ENCODE data around the gene IQCB1. TPM values are rescaled to one million over a fixed set of nuclear protein-coding genes. Genes with fewer than 3 reads are reported as not detected.

IQCB1 gene
- total RNA-seq, 1 donor from 2014 or later = 52.4 TPM

DNA sequence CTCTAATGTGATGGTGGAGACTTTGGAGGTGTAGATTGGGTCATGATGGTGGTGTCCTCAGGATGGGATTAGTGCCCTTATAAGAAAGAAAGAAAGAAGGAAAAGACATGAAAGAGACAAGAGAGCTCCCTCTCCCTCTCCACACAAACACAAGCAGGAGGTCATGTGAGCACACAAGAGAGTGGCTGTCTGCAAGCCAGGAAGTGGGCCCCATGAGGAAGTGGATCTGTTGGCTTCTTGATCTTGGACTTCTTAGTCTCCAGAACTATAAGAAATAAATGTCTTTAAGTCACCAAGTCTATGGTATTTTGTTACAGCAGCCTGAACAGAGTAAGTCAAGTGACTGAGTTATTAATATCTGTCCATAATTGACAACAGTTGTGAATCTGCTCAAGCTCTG lies 17.1 kb downstream of the IQCB1 start:
- H3K4me3 Mint-ChIP-seq = no peak overlapping the region

DNA sequence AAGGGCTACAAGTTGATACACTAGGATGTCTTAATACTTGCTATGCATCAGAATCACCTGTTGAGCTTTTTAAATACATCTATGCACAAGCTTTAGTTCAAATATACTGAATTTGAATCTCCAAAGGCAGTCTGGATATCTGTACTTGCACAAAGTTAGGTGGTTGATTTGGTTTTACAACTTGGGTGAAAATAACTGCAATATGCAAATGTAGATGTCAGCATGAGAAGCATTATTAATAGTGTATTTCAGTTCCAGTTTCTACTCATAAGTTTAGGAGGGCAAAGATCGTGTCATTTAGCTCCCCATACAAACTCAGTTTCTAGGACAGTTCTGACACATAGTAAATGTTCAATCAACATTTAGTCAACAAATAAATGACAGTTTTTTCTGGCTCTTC lies 25.6 kb downstream of the IQCB1 start:
- no peaks in the 10 kb centered on the region for H3K9me3 Mint-ChIP-seq
- ChIA-PET POLR2A (interaction anchor here (1.1 to 3.3 kb wide), 8 partner anchors 9 to 148 kb away, joined by 3 to 25 read pairs (median 4); partner anchors contain the start of genes EAF2, GOLGB1, HCLS1 and IQCB1), CTCF (interaction anchor here (1.0 kb wide), 1 partner anchor 449 kb away, joined by 3 read pairs; no protein-coding TSS in a partner anchor)
- peak overlapping the region; percentile 72 for H3K4me3 Mint-ChIP-seq
- TF ChIP-seq, protein P1, sequence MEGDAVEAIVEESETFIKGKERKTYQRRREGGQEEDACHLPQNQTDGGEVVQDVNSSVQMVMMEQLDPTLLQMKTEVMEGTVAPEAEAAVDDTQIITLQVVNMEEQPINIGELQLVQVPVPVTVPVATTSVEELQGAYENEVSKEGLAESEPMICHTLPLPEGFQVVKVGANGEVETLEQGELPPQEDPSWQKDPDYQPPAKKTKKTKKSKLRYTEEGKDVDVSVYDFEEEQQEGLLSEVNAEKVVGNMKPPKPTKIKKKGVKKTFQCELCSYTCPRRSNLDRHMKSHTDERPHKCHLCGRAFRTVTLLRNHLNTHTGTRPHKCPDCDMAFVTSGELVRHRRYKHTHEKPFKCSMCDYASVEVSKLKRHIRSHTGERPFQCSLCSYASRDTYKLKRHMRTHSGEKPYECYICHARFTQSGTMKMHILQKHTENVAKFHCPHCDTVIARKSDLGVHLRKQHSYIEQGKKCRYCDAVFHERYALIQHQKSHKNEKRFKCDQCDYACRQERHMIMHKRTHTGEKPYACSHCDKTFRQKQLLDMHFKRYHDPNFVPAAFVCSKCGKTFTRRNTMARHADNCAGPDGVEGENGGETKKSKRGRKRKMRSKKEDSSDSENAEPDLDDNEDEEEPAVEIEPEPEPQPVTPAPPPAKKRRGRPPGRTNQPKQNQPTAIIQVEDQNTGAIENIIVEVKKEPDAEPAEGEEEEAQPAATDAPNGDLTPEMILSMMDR (IDR thresholded peaks at IDR 0.05) = no peak
- H3K27me3 Mint-ChIP-seq = no peaks in the 10 kb centered on the region
- DNase-seq (no peak), ATAC-seq (ENCODE audit: low read depth) (peak; percentile 89)
- H3K36me3 Mint-ChIP-seq (ENCODE audit: low read depth) = peaks cover 72% of the 10 kb centered on the region
- intact Hi-C loops (cut with micrococcal nuclease) = loop anchor here (1.0 to 2.0 kb wide), 6 partner anchors 9 to 60 kb away; partner anchors contain the start of genes EAF2, GOLGB1 and IQCB1
- peak overlapping the region; percentile 89 for H3K27ac Mint-ChIP-seq
- peaks cover 81% of the 10 kb centered on the region for H3K4me1 Mint-ChIP-seq

More for the DNA sequence above, 17.1 kb downstream of the IQCB1 start:
- Mint-ChIP-seq H3K27ac (peak overlapping the region; percentile 19), H3K27me3 (no peaks in the 10 kb centered on the region), H3K36me3 (ENCODE audit: low read depth) (peaks cover 84% of the 10 kb centered on the region), H3K4me1 (peaks cover 74% of the 10 kb centered on the region), H3K9me3 (peaks cover 18% of the 10 kb centered on the region)
- ChIA-PET POLR2A (interaction anchor here (0.9 to 1.6 kb wide), 2 partner anchors 9 to 11 kb away, joined by 3 to 5 read pairs; no protein-coding TSS in a partner anchor), CTCF (no interaction called here)
- intact Hi-C loops (cut with micrococcal nuclease) = loop anchor here (2.0 kb wide), 1 partner anchor 17 kb away; the partner anchor contains the start of genes EAF2 and IQCB1
- ATAC-seq (ENCODE audit: low read depth) = no peak
- TF ChIP-seq, protein P1 (IDR thresholded peaks at IDR 0.05) = no peak
- DNase-seq = no peak

DNA sequence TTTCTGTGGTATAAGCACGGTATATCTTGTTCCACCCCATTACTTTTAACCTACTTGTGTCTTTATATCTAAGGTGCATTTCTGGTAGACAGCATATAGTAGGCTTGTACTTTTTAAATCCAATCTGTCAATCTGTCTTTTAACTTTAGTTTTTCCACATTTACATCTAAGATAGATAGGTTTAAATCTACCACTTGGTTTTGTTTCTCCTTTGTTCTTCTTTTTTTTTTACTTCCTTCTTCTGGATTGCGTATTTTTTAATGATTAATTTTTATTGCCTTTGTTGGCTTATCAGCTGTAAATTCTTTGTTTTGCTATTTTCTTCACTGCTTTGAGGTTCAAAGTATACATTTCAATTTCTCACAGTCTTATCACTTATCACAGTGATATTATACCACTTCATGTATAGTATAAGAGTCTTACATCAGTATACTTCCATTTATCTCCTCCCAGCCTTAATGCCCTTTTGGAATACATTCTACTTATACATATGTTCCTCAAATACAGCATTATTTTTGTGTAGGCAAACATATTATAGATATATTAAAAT lies 31.0 kb downstream of the IQCB1 start:
- H3K27ac Mint-ChIP-seq = peak overlapping the region; percentile 84
- intact Hi-C loops (cut with micrococcal nuclease) = loop anchor here (1.0 kb wide), 1 partner anchor 10 kb away; no protein-coding TSS in a partner anchor
- H3K9me3 Mint-ChIP-seq = peaks cover 2% of the 10 kb centered on the region
- DNase-seq = no peak
- peaks cover 66% of the 10 kb centered on the region for H3K4me1 Mint-ChIP-seq
- TF ChIP-seq, protein P1 (IDR thresholded peaks at IDR 0.05) = no peak
- no peaks in the 10 kb centered on the region for H3K27me3 Mint-ChIP-seq
- ATAC-seq (ENCODE audit: low read depth) = peak; percentile 28
- H3K4me3 Mint-ChIP-seq = peak overlapping the region; percentile 64
- ChIA-PET POLR2A (no interaction called here), CTCF (no interaction called here)
- H3K36me3 Mint-ChIP-seq (ENCODE audit: low read depth) = peaks cover 57% of the 10 kb centered on the region

DNA sequence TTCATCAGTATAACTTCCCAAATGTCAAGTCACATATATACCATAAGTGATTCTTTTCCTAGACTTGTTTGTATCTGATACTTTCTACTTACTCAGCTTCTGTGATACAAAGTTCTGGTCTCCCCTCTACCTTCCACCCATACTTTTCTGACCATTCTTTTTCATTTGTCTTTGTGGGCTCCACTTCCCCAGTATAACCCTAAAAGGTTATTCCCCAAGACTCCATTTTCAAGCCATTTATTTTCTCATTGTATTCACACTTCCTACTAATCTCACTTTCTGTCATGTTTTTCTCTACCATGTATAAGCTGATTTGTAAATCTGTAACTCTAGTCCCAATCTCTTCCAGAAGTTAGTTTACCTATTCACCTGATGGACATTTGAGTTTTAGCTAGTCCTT lies 34.0 kb downstream of the IQCB1 start:
- DNase-seq (no peak), ATAC-seq (ENCODE audit: low read depth) (no peak)
- H3K4me3 Mint-ChIP-seq = no peak overlapping the region
- H3K27me3 Mint-ChIP-seq = no peaks in the 10 kb centered on the region
- intact Hi-C loops (cut with micrococcal nuclease) = loop anchor here (1.0 kb wide), 1 partner anchor 8 kb away; no protein-coding TSS in a partner anchor
- TF ChIP-seq, protein P1 (IDR thresholded peaks at IDR 0.05) = no peak
- H3K4me1 Mint-ChIP-seq = peaks cover 63% of the 10 kb centered on the region
- H3K27ac Mint-ChIP-seq = peak overlapping the region; percentile 16
- H3K36me3 Mint-ChIP-seq (ENCODE audit: low read depth) = peaks cover 56% of the 10 kb centered on the region
- ChIA-PET POLR2A (interaction anchor here (1.2 kb wide), 1 partner anchor 51 kb away, joined by 3 read pairs; the partner anchor contains the start of gene GOLGB1), CTCF (no interaction called here)
- H3K9me3 Mint-ChIP-seq = peaks cover 2% of the 10 kb centered on the region

DNA sequence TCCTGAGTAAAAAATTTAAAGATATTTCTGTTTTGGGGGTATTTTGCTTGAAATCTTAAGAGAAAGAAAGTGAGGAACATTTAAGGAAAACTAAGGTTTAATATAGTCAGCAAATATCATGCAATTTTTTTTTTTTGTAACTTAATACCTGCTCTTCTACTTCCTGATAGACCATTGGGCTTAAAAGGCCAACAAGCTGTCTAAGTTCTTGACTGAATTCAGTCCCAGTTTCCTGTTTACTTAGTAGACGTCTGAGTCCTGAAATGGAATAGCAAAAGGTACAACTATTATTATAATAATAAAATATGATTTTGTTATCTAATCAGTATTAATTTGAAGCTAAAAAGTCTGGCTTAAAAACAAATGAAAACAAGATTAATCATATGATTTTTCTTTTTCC lies 37.9 kb downstream of the IQCB1 start:
- Mint-ChIP-seq H3K27me3 (no peaks in the 10 kb centered on the region), H3K9me3 (peaks cover 2% of the 10 kb centered on the region), H3K4me1 (peaks cover 61% of the 10 kb centered on the region), H3K36me3 (ENCODE audit: low read depth) (peaks cover 42% of the 10 kb centered on the region), H3K27ac (peak overlapping the region; percentile 30), H3K4me3 (no peak overlapping the region)
- ATAC-seq (ENCODE audit: low read depth) = no peak
- TF ChIP-seq, protein P1 (IDR thresholded peaks at IDR 0.05) = no peak
- intact Hi-C loops (cut with micrococcal nuclease) = no loop called here
- ChIA-PET CTCF (no interaction called here), POLR2A (no interaction called here)
- no peak for DNase-seq

Measured in activated B cell treated with CpG ODN at 0.5 μM for 24 hours (primary cell).